Measurements from ENCODE around the gene SGSM2.

Gene SGSM2

DNA sequence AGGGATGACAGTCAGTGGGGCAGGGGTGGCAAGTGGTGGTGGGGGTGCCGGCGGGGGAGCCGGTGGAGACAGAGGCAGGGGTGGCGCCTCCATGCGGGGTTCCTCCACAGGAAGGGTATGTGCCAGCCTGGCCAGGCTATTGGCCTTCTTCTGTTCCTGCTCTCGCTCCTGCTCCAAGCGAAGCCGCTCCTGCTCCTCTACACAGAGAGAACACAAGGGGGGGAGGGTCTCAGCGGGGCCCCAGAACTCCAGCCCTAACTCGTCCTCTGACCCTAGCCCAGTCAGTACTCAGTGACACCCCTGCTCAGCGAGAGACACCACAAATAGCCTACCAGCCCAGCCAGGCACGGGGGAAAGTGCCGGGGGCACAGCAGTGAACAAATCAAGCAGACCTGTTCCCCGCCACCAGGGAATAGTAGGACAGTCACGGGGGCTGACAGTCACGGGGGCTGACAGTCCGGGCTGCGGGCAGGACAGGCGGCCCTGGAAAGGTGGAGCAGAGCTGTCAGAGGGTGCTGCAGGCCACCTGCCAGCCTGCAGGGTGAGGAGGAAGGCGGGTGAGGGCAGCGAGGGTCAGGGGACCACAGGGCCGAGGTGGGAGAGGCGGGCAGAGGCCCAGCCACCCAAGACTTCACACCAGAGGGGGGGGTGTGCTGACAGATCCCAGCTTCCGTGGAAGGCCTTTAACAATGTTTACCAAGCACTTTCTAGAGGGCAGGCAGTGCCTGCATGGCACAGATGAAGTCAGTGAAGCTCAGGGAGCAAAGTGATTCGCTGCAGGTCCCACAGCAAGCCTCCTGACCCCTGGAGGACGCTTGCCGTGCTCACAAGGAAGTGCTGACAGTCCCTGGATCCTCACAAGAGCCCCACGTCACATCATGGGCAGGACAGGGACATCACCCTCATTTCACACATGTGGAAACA, 58.2 kb downstream of the SGSM2 start:
- TF ChIP-seq, protein P1, sequence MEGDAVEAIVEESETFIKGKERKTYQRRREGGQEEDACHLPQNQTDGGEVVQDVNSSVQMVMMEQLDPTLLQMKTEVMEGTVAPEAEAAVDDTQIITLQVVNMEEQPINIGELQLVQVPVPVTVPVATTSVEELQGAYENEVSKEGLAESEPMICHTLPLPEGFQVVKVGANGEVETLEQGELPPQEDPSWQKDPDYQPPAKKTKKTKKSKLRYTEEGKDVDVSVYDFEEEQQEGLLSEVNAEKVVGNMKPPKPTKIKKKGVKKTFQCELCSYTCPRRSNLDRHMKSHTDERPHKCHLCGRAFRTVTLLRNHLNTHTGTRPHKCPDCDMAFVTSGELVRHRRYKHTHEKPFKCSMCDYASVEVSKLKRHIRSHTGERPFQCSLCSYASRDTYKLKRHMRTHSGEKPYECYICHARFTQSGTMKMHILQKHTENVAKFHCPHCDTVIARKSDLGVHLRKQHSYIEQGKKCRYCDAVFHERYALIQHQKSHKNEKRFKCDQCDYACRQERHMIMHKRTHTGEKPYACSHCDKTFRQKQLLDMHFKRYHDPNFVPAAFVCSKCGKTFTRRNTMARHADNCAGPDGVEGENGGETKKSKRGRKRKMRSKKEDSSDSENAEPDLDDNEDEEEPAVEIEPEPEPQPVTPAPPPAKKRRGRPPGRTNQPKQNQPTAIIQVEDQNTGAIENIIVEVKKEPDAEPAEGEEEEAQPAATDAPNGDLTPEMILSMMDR (IDR thresholded peaks at IDR 0.05; ENCODE audit: low read depth, low read length, poor library complexity, severe bottlenecking) = no peak
- no peak for TF ChIP-seq EZH2phosphoT487 (IDR thresholded peaks at IDR 0.05; ENCODE audit: borderline replicate concordance, low read length)
- H4K20me1 ChIP-seq (ENCODE audit: control insufficient read depth, insufficient read depth, low read depth, low read length) = no peaks in the 10 kb centered on the region; the same call in 1 of the 2 replicates
- H3K79me2 ChIP-seq (ENCODE audit: control insufficient read depth, low read length) = peaks cover 74% of the 10 kb centered on the region
- H3K27ac ChIP-seq (ENCODE audit: low read depth, low read length) = 0 out of 2 replicates have a peak overlapping the region, but pooled peaks have one; percentile 34
- peak overlapping the region; percentile 85 for H3K4me2 ChIP-seq (ENCODE audit: low read length)
- peaks cover 6% of the 10 kb centered on the region for H3F3A ChIP-seq (ENCODE audit: control insufficient read depth, insufficient read depth)
- no peaks in the 10 kb centered on the region for H3K9me3 ChIP-seq (ENCODE audit: control insufficient read depth, insufficient read depth, low read length)
- H3K4me3 ChIP-seq (ENCODE audit: low read length) = peak overlapping the region; percentile 70
- H3K4me1 ChIP-seq (ENCODE audit: control insufficient read depth, low read length) = peaks cover 64% of the 10 kb centered on the region
- no peaks in the 10 kb centered on the region for H3K9me2 ChIP-seq (replicated peaks; ENCODE audit: control insufficient read depth, low read length)
- H3K27me3 ChIP-seq (ENCODE audit: control insufficient read depth, low read length) = no peaks in the 10 kb centered on the region
- H3K36me3 ChIP-seq (ENCODE audit: control insufficient read depth, low read length) = peaks cover 9% of the 10 kb centered on the region

DNA sequence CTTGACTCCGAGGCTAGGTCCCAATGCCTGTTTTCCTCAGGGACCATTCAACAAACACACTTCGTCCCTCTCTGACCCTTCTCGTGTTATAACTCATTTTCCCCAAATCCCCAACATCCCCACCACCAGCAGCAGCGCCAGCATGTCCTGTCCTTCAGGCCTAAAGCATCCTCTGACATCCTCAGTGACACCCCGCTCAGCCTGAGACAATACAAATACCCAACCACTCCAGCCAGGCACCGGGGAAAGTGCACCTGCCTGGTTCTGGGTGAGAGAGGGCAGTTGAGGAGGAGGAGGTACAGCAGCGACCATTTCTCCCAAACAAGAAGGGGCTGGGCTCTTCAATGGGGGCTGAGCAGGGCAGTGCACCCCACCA, 58.9 kb downstream of the SGSM2 start:
- H3K4me1 ChIP-seq (ENCODE audit: control insufficient read depth, low read length) = peaks cover 58% of the 10 kb centered on the region
- peaks cover 9% of the 10 kb centered on the region; the same call in 1 of the 2 replicates for H3K36me3 ChIP-seq (ENCODE audit: control insufficient read depth, low read length)
- H3K4me2 ChIP-seq (ENCODE audit: low read length) = peak overlapping the region; percentile 85
- H3K79me2 ChIP-seq (ENCODE audit: control insufficient read depth, low read length) = peaks cover 68% of the 10 kb centered on the region
- no peaks in the 10 kb centered on the region for H3K9me2 ChIP-seq (replicated peaks; ENCODE audit: control insufficient read depth, low read length)
- peak overlapping the region; percentile 34 for H3K27ac ChIP-seq (ENCODE audit: low read depth, low read length)
- no peak for TF ChIP-seq EZH2phosphoT487 (IDR thresholded peaks at IDR 0.05; ENCODE audit: borderline replicate concordance, low read length)
- H4K20me1 ChIP-seq (ENCODE audit: control insufficient read depth, insufficient read depth, low read depth, low read length) = no peaks in the 10 kb centered on the region; the same call in 1 of the 2 replicates
- peaks cover 6% of the 10 kb centered on the region for H3F3A ChIP-seq (ENCODE audit: control insufficient read depth, insufficient read depth)
- H3K9me3 ChIP-seq (ENCODE audit: control insufficient read depth, insufficient read depth, low read length) = no peaks in the 10 kb centered on the region
- H3K27me3 ChIP-seq (ENCODE audit: control insufficient read depth, low read length) = no peaks in the 10 kb centered on the region
- H3K4me3 ChIP-seq (ENCODE audit: low read length) = peak overlapping the region; percentile 70

DNA sequence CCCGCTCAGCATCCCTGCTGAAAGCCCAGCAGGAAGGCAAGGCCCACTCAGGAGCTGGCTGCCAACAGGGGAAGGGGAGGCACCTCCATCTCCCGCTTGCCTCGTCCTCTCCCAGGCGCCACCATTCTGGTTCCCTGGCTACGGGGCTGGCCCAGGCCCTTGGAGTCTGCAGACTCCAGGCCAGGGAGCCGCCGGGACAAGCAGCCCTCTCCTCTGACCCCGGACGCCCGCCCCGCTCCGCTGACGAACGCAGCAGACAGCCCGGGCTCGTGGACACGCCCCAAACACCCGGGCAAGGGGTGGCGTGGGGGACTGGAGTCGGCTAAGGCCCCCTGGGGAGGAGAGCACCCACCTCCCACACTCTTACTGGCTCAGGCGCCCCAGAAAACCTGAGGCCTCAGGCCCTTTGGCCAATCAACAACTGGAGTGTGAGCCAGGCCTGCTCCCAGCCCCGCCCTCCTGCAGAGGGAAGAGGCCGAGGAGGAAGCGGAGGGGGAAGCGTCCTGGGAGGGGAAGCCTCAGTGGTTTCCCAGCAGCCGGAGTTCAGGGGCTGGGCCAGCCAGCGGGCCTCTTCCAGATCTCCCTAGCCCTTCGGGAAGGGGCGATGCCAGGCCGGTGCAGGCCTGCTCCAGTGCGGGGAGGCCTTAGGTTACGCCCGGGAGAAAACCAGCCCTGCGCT, 59.4 kb downstream of the SGSM2 start:
- Histone ChIP-seq H3K36me3 (ENCODE audit: control insufficient read depth, low read length) (peaks cover 6% of the 10 kb centered on the region; the same call in 1 of the 2 replicates), H3K9me3 (ENCODE audit: control insufficient read depth, insufficient read depth, low read length) (no peaks in the 10 kb centered on the region), H3K4me1 (ENCODE audit: control insufficient read depth, low read length) (peaks cover 52% of the 10 kb centered on the region), H4K20me1 (ENCODE audit: control insufficient read depth, insufficient read depth, low read depth, low read length) (no peaks in the 10 kb centered on the region; the same call in 1 of the 2 replicates), H3K27ac (ENCODE audit: low read depth, low read length) (peak overlapping the region; percentile 57), H3K4me2 (ENCODE audit: low read length) (peak overlapping the region; percentile 85), H3K4me3 (ENCODE audit: low read length) (peak overlapping the region; percentile 70), H3F3A (ENCODE audit: control insufficient read depth, insufficient read depth) (peaks cover 6% of the 10 kb centered on the region), H3K79me2 (ENCODE audit: control insufficient read depth, low read length) (peaks cover 63% of the 10 kb centered on the region), H3K9me2 (replicated peaks; ENCODE audit: control insufficient read depth, low read length) (no peaks in the 10 kb centered on the region), H3K27me3 (ENCODE audit: control insufficient read depth, low read length) (no peaks in the 10 kb centered on the region)
- TF ChIP-seq EZH2phosphoT487 (IDR thresholded peaks at IDR 0.05; ENCODE audit: borderline replicate concordance, low read length) = no peak
- TF ChIP-seq, protein P1 (IDR thresholded peaks at IDR 0.05; ENCODE audit: low read depth, low read length, poor library complexity, severe bottlenecking) = no peak
